Activated T-cell treated with anti-CD3 and anti-CD28 coated beads for 48 hours (primary cell): ENCODE data around the gene DPT.
"Not testable (repeated sequence)": the region's sequence is repeated elsewhere in the genome, so short reads cannot be mapped to it uniquely, and the experiment has no call there.

Experiments used
- DNase-seq: peaks from one replicate; pipeline ENCODE4 v3.0.0-alpha.2; 2020; ENCODE audit warnings: low read depth

DPT gene

GRCh38 chr1:168728473-168729404, at the start of gene DPT:
Gene DPT (minus strand): TSS chr1:168729206. CDS start chr1:168729174, 32 bp downstream.
- no peak for DNase-seq

GRCh38 chr1:168775366-168775765, 46.4 kb upstream of the DPT start:
- no peak for DNase-seq

GRCh38 chr1:168774241-168774640, 45.2 kb upstream of the DPT start:
- DNase-seq, result no peak

GRCh38 chr1:168772428-168773060, 43.5 kb upstream of the DPT start:
- DNase-seq, result no peak

GRCh38 chr1:168771104-168771630, 42.2 kb upstream of the DPT start:
- no peak for DNase-seq

GRCh38 chr1:168769893-168770292, 40.9 kb upstream of the DPT start:
- DNase-seq, result not testable (repeated sequence)

GRCh38 chr1:168767894-168768584, 39.0 kb upstream of the DPT start:
- no peak for DNase-seq

GRCh38 chr1:168766568-168766967, 37.6 kb upstream of the DPT start:
- DNase-seq, result no peak

- peak; percentile 5 for DNase-seq
These were observed 34.0 kb upstream of the DPT start for GRCh38 chr1:168763031-168763430.

- no peak for DNase-seq
These were observed 33.5 kb upstream of the DPT start for GRCh38 chr1:168762473-168762872.

- no peak for DNase-seq
These were observed 31.8 kb upstream of the DPT start for GRCh38 chr1:168760781-168761180.

GRCh38 chr1:168760241-168760640, 31.2 kb upstream of the DPT start:
- no peak for DNase-seq

- no peak for DNase-seq
These were observed 30.1 kb upstream of the DPT start for GRCh38 chr1:168759077-168759476.

- DNase-seq, result no peak
These were observed 29.5 kb upstream of the DPT start for GRCh38 chr1:168758503-168758902.

- DNase-seq, result no peak
These were observed 26.9 kb upstream of the DPT start for GRCh38 chr1:168755800-168756418.

GRCh38 chr1:168752171-168752832, 23.3 kb upstream of the DPT start:
- no peak for DNase-seq

GRCh38 chr1:168751195-168751650, 22.2 kb upstream of the DPT start:
- DNase-seq, result no peak

GRCh38 chr1:168742994-168743650, 14.1 kb upstream of the DPT start:
- DNase-seq, result no peak

- DNase-seq, result no peak
These were observed 13.4 kb upstream of the DPT start for GRCh38 chr1:168742386-168742785.

- DNase-seq, result no peak
These were observed 10.9 kb upstream of the DPT start for GRCh38 chr1:168739908-168740307.

- DNase-seq, result no peak
These were observed 7.5 kb upstream of the DPT start for GRCh38 chr1:168736520-168736919.
